Mesothelial cell of epicardium (in vitro differentiated cells): ENCODE data around the gene KMT2C. TPM values are rescaled to one million over a fixed set of nuclear protein-coding genes. Genes with fewer than 3 reads are reported as not detected.
A peak's percentile ranks its signal among the peaks of the same experiment; 100 is the strongest.

Experiments
- DNase-seq, 2 experiments: peaks; one replicate each; pipeline ENCODE4 v3.0.0; 2021; ENCODE audit warnings: low spot score in 2 of 2; ENCODE audit not compliant: unreplicated experiment in 2 of 2
- H3K27ac Mint-ChIP-seq: 2 replicates; pipeline ENCODE4 v1.8.0; 2021; ENCODE audit warnings: mixed read lengths
- H3K27me3 Mint-ChIP-seq: 2 replicates; pipeline ENCODE4 v1.8.0; 2021; ENCODE audit warnings: low read depth, mixed read lengths
- H3K36me3 Mint-ChIP-seq: 2 replicates; pipeline ENCODE4 v1.8.0; 2021; ENCODE audit warnings: mixed read lengths
- H3K4me1 Mint-ChIP-seq: 2 replicates; pipeline ENCODE4 v1.8.0; 2021; ENCODE audit warnings: mixed read lengths
- H3K4me3 Mint-ChIP-seq: 2 replicates; pipeline ENCODE4 v1.8.0; 2021; ENCODE audit warnings: mild to moderate bottlenecking, moderate library complexity, mixed read lengths
- H3K9me3 Mint-ChIP-seq: 2 replicates; pipeline ENCODE4 v1.8.0; 2021; ENCODE audit warnings: mixed read lengths
- CTCF ChIP-seq: fragments of 200-600 bp; sonication (generic); IDR thresholded peaks from one replicate; pipeline ENCODE4 v1.5.0; 2021; ENCODE audit warnings: antibody characterized with exemption; ENCODE audit not compliant: unreplicated experiment
- total RNA-seq: library from RNA; stranded (reverse); gene quantifications from 3 replicates; pipeline ENCODE4 v1.2.1, GENCODE V29; 2021

Gene KMT2C
- total RNA-seq, 1 donor from 2014 or later = 108 TPM

- no peak for TF ChIP-seq CTCF
- Mint-ChIP-seq H3K9me3 (no peaks in the 10 kb centered on the region), H3K4me1 (peaks cover 9% of the 10 kb centered on the region), H3K27ac (no peak overlapping the region), H3K4me3 (no peak overlapping the region), H3K36me3 (peaks cover 33% of the 10 kb centered on the region), H3K27me3 (no peaks in the 10 kb centered on the region)
- DNase-seq = no peak
These were observed 233.7 kb downstream of the KMT2C start for GRCh38 chr7:152202056-152202455.

- no peak overlapping the region for H3K4me3 Mint-ChIP-seq
- no peaks in the 10 kb centered on the region for H3K27me3 Mint-ChIP-seq
- peaks cover 7% of the 10 kb centered on the region for H3K9me3 Mint-ChIP-seq
- peaks cover 7% of the 10 kb centered on the region for H3K4me1 Mint-ChIP-seq
- no peak for TF ChIP-seq CTCF
- peak overlapping the region; percentile 73 for H3K27ac Mint-ChIP-seq
- DNase-seq = no peak
- peaks cover 44% of the 10 kb centered on the region for H3K36me3 Mint-ChIP-seq
These were observed 235.4 kb downstream of the KMT2C start for GRCh38 chr7:152200395-152200794.

GRCh38 chr7:152196391-152196790 is 239.4 kb downstream of the KMT2C start:
- Mint-ChIP-seq H3K9me3 (peaks cover 7% of the 10 kb centered on the region), H3K27me3 (no peaks in the 10 kb centered on the region), H3K4me3 (no peak overlapping the region), H3K36me3 (peaks cover 52% of the 10 kb centered on the region), H3K4me1 (peaks cover 7% of the 10 kb centered on the region), H3K27ac (no peak overlapping the region)
- no peak for DNase-seq
- TF ChIP-seq CTCF = no peak

- Mint-ChIP-seq H3K27ac (no peak overlapping the region), H3K27me3 (no peaks in the 10 kb centered on the region), H3K4me3 (no peak overlapping the region), H3K4me1 (peaks cover 4% of the 10 kb centered on the region), H3K9me3 (peaks cover 7% of the 10 kb centered on the region), H3K36me3 (peaks cover 63% of the 10 kb centered on the region)
- TF ChIP-seq CTCF = no peak
- DNase-seq = no peak
These were observed 241.9 kb downstream of the KMT2C start for GRCh38 chr7:152193880-152194279.

GRCh38 chr7:152189061-152189460 is 246.7 kb downstream of the KMT2C start:
- DNase-seq = no peak
- Mint-ChIP-seq H3K36me3 (peaks cover 41% of the 10 kb centered on the region), H3K9me3 (no peaks in the 10 kb centered on the region), H3K27ac (no peak overlapping the region), H3K4me1 (no peaks in the 10 kb centered on the region), H3K27me3 (no peaks in the 10 kb centered on the region), H3K4me3 (no peak overlapping the region)
- TF ChIP-seq CTCF = no peak

- TF ChIP-seq CTCF = no peak
- no peaks in the 10 kb centered on the region for H3K9me3 Mint-ChIP-seq
- no peak for DNase-seq
- peak overlapping the region; percentile 13 for H3K27ac Mint-ChIP-seq
- H3K4me3 Mint-ChIP-seq = no peak overlapping the region
- peaks cover 37% of the 10 kb centered on the region for H3K36me3 Mint-ChIP-seq
- no peaks in the 10 kb centered on the region for H3K27me3 Mint-ChIP-seq
- H3K4me1 Mint-ChIP-seq = no peaks in the 10 kb centered on the region
These were observed 250.2 kb downstream of the KMT2C start for GRCh38 chr7:152185558-152185957.
